Daoy (cell line): ENCODE data around the gene MINDY4. TPM values are rescaled to one million over a fixed set of nuclear protein-coding genes. Genes with fewer than 3 reads are reported as not detected.

Experiments used
- DNase-seq: peaks from one replicate; pipeline ENCODE4 v3.0.0-alpha.2; 2015; ENCODE audit warnings: low read depth
- total RNA-seq: library from RNA; depleted of rRNA; stranded (reverse); fragments of >200 nt; shearing (Covaris generic); gene quantifications from 2 replicates; pipeline ENCODE4 v1.2.3, GENCODE V29; 2014

MINDY4 gene
- total RNA-seq, 1 experiment from 2014 or later: 12.1 TPM

DNA sequence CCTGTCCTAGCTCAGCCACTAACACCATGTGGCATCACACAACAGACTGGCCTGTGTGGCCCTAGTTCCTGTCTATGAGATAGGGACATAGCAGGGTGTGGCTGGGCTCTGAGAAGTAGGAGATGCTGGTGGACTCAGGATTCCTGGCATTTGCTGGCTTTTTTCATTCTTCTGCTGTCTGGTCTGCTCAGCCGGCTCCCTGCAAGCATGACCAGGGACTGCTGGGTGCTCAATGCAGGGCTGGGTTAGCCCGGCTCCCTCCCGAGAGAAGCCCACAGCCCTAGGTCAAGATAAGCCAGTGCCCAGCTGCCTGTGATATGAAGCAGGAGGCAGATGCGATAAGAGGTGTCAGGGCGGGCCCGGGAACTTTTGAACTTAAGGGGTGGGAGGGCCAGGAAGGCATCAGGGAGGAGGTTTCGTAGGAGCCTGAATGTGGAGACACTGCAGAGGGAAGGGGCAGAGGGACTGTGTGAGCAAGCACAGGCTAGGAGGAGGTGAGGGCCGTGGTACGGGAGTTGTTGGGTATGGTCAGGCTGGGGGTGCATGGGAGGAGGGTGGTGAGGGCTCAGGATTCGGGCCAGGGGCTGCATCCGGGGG is 143.9 kb downstream of the MINDY4 start:
- no peak for DNase-seq

- DNase-seq: no peak
Measured at GRCh38 chr7:30915751-30916150, 144.5 kb downstream of the MINDY4 start.

DNA sequence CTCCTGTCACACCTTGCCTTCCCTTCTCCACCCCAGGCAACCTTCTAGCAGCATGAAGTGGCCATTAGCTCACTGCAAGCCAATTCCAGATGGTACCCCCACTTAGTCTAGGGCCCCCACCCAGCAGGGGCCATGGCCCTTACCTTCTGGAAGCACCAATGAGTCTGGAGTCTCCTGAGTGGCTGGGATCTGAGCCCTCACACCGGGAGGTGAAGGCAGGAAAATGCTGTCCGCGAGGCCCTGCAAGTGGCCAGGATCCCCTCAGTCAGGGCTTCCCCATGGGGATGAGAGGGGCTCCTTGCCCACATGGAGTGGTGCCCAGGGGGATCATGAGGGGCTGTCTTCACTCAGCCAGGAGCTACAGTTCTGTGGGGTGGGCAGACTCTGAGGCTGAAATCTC is 145.0 kb downstream of the MINDY4 start:
- DNase-seq: no peak

DNA sequence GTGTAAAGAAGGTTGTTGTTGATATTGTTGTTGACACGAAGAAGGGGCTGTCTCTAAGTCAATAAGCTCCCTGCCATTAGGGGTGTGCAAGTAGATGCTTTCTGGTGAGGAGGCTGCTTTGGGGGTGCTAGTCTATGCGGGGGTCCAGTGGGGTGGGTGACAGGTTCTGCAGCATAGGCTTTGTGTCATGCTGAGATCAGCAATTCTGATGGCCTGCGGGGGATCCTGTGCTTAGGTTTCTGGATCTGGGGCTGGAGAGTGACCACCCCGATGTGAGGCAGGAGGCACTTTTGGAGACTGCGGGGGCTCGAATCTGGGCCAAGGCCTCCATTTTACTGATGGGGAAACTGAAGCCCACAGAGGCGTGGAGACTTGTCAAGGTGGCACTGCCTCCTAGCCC is 145.6 kb downstream of the MINDY4 start:
- no peak for DNase-seq

GRCh38 chr7:30917216-30917893 is 146.1 kb downstream of the MINDY4 start:
- DNase-seq: no peak

GRCh38 chr7:30918676-30919075 is 147.5 kb downstream of the MINDY4 start:
- DNase-seq: no peak

GRCh38 chr7:30920021-30920583 is 148.9 kb downstream of the MINDY4 start:
- peak; percentile 86 for DNase-seq

DNA sequence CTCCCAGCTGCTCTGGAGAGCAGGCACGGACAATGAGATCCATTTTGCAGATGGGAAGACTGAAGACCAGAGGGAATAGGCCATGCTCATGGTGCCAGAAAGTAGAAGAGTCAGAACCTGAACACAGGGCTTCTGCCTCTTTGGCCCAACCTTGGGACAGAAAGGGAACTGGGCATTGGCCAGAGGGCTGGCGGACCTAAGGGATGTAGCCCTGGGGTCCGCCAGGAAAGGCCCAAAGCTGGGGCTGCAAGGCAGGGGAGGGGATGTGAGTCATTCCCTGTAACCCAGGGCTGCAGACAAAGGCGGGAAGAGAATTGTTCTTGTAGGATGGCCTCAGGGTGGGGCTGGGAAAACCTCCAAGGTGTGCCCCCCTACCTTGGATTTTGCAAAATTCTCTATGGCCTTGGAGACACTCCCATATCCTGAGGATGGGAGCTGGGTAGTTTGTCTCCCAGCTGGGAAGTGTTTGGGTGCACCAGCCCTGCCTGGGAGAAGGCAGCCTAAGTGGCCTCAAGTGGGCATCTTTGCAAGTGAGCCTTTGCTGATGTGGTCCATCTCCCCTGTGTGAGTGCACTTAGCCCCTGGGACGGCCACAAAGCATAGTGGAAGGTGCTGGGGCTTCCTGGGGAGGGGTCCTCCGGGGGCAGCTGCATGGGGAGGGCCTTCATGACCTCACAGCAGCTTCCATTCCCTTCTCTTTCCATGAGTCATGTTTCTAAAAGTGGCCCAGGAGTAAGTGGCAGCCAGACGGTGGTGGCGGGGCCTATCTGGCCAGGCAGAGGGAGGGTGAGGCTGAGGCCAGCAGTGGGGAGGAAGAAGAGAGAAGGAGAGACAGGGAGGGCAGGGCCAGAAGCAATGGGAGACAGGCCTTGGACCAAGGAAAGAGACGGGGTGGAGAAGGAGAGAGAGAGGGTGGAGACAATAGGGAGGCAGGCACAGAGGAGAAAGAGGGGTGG is 149.6 kb downstream of the MINDY4 start:
- DNase-seq: peak; percentile 87

DNA sequence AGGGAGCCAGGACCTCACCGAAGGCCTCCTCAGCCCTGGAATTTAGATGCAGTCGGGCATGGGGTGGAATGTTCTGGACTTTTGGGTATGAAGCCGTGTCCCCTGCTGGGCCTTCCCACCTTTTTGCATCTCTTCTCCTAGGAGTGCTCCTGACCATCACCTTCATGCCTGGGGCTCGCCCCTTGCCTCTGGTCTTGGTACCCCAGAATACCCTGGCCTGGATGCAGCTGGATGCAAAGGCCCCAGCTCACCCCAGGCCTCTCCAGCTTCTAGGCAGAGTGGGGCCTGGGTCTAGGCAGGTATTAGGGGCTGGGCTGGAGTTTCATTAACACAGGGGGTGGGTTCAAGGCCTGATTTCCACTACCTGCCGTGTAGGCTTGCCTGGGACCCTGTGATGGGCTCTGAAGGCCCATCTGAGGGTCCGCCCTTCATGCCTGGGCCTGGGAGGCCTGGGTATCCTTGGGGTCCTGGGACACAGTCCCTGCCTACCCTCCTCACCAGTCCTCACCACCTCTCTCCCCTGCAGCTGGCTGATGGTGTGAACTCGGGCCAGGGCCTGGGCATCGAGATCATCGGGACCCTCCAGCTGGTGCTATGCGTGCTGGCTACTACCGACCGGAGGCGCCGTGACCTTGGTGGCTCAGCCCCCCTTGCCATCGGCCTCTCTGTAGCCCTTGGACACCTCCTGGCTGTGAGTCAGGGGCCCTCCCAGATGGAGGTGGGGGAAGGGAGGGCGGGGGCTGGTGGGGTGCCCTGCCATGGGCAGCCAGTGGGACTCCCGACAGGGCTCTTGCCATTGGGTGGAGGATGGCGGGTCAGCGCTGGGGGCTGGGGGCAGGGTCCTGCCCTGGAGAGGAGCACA is 150.6 kb downstream of the MINDY4 start:
- DNase-seq: no peak

DNA sequence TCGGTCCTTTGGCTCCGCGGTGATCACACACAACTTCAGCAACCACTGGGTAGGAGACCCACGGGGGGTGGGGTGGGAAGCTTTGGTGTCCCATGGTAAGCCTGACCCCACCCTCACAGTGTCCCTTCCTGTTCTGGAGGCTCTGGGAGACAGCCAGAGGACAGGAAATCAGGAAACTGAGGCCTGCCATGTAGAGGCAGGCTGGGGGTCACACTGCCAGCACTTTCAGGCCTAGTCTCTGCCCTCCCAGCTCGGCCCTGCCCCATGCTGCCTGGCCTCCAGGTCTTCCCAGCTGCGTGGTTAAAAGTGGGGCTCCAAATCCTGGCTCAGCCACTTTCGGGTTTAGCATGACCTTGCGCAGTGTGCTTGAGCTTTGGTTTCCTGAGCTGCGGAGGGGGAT is 151.4 kb downstream of the MINDY4 start:
- DNase-seq: no peak

DNA sequence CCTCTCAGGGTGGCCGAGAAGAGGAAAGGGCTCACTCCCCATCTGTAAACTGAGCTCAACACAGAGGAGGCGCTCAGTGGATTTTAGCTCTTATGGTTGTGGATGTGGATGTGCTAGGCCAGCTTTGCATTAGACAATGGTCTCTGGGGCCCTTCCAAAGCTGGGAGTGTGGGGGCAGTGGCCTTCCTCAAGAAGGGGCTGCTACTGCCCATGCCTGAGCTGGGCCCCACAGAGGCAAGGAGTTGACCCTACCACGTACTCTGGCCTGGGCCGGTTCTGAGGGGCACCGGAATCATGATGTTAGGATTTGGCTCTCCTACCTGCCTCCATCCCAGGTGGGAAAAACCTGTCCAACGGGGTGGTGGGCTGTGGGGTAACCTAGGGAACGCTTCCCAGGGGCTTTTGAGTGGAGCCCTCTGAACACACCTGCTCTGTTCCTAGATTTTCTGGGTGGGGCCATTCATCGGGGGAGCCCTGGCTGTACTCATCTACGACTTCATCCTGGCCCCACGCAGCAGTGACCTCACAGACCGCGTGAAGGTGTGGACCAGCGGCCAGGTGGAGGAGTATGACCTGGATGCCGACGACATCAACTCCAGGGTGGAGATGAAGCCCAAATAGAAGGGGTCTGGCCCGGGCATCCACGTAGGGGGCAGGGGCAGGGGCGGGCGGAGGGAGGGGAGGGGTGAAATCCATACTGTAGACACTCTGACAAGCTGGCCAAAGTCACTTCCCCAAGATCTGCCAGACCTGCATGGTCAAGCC is 152.0 kb downstream of the MINDY4 start:
- no peak for DNase-seq

DNA sequence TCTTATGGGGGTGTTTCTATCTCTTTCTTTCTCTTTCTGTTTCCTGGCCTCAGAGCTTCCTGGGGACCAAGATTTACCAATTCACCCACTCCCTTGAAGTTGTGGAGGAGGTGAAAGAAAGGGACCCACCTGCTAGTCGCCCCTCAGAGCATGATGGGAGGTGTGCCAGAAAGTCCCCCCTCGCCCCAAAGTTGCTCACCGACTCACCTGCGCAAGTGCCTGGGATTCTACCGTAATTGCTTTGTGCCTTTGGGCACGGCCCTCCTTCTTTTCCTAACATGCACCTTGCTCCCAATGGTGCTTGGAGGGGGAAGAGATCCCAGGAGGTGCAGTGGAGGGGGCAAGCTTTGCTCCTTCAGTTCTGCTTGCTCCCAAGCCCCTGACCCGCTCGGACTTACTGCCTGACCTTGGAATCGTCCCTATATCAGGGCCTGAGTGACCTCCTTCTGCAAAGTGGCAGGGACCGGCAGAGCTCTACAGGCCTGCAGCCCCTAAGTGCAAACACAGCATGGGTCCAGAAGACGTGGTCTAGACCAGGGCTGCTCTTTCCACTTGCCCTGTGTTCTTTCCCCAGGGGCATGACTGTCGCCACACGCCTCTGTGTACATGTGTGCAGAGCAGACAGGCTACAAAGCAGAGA is 152.7 kb downstream of the MINDY4 start:
- no peak for DNase-seq

DNA sequence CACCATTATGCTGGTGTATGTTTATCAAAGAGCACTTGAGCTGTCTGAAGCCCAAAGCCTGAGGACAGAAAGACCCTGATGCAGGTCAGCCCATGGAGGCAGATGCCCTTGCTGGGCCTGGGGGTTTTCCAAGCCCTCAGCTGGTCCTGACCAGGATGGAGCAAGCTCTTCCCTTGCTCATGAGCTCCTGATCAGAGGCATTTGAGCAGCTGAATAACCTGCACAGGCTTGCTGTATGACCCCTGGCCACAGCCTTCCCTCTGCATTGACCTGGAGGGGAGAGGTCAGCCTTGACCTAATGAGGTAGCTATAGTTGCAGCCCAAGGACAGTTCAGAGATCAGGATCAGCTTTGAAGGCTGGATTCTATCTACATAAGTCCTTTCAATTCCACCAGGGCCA is 153.4 kb downstream of the MINDY4 start:
- no peak for DNase-seq

DNA sequence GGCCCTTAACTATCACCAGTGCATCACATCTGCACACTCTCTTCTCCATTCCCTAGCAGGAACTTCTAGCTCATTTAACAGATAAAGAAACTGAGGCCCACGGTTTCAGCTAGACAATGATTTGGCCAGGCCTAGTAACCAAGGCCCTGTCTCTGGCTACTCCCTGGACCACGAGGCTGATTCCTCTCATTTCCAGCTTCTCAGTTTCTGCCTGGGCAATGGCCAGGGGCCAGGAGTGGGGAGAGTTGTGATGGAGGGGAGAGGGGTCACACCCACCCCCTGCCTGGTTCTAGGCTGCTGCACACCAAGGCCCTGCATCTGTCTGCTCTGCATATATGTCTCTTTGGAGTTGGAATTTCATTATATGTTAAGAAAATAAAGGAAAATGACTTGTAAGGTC is 153.9 kb downstream of the MINDY4 start:
- no peak for DNase-seq

DNA sequence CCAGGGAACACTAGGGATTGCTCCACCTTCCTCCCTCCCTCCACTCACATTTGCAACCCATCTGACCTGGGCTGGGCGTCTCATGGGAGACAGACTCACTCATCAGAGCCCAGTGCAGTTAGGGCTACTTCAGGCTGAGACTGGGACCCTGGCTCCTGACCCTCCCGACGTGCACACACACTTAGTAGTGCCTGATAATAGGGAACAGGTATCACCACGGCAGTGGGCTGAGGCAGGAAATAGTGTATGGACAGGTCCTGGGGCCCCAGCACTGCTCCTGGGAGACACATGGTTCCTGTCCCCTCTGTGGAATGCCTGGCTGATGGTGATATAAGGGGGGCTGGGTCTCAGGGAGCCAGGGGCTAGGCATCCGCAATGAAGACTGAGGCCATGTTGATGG is 154.7 kb downstream of the MINDY4 start:
- no peak for DNase-seq

DNA sequence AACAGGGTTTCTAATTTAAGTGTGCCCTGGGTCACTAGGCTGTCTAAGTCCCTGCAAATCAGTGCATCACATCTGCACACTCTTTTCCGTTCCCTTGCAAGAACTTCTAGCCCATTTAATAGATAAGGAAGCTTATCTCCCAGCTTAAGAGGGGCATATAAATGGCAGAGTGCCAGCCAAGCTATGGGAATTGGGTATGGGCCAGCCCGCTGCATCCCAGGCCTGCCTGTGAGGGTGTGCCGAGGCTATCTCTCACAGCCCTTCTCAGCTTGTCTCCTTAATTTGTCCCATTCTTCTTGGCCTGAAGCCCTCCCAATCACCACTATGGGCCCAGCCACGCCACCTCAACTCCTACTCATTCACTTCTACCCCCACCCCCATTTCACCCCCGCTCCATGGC is 155.1 kb downstream of the MINDY4 start:
- DNase-seq: peak; percentile 3

DNA sequence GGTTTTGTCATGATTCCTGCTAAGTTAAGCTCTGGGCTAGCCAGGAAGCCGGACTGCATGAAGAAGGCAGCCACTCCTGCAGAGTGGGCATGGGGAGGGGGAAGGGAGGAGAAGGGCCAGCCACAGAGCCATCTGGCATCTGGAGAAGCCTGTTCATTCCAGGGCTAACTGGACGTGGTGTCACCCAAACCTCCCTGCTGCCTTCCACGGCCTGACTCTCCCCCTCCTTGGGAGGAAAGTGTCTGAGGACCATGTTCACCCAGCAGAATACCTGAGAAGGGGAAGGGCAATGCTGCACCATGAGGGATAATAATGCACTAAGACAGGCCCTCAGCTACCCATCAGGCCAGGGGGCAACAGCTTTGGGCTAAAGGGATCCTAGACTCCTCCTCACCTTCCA is 155.8 kb downstream of the MINDY4 start:
- peak; percentile 4 for DNase-seq

- no peak for DNase-seq
Measured at GRCh38 chr7:30927559-30927958, 156.3 kb downstream of the MINDY4 start.

- no peak for DNase-seq
Measured at GRCh38 chr7:30928254-30928872, 157.1 kb downstream of the MINDY4 start.

- DNase-seq: no peak
Measured at GRCh38 chr7:30929686-30930085, 158.5 kb downstream of the MINDY4 start.
